Measurements from ENCODE around the gene ZC3H13.

DNA sequence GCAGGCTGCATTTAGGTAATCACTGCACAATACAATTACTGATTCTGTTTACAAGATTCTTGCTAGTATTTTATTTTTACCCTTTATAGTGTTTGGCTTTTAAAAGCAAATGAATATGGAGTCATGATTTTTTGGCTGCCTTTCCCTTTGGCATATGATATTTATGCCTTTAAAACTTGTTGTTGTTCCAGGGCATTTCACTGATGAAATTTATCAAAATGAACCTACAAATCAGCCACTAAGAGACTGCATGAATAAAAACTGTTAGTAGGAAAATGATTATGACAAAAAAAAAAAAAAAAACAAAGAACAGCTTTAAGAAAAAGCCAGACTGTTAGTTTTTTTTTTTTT lies 49.7 kb upstream of the ZC3H13 start:
- TF ChIP-seq CTCF (IDR thresholded peaks at IDR 0.05) (no peak), POLR2A (IDR thresholded peaks at IDR 0.05) (no peak)
